ENCODE measurements around the gene NEUROD4. TPM values are rescaled to one million over a fixed set of nuclear protein-coding genes. Genes with fewer than 3 reads are reported as not detected.
"Not testable (repeated sequence)": the region's sequence is repeated elsewhere in the genome, so short reads cannot be mapped to it uniquely, and the experiment has no call there.

The NEUROD4 gene
- total RNA-seq, 1 donor: not detected

DNA sequence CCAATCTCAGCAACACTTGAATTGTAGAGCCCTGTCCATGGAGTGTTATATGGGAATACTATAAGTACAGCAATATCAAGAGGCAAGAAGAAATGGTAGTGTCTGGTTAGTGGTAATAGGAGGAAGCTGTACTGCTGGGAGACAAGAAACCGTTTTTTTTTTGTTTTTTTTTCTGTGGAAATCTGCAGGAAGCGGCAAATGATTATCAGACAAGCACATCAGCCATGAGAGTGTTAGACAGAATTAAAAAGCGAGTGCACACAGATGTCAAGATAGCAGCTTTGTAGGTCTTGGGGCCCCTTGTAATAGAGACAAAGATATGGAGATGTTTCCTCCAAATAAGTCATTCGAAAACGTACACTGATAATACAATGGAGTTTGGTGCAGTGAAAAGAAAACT, 41.9 kb upstream of the NEUROD4 start:
- no peak overlapping the region for H3K4me3 ChIP-seq (ENCODE audit: low read depth, low read length)
- TF ChIP-seq, protein P1, sequence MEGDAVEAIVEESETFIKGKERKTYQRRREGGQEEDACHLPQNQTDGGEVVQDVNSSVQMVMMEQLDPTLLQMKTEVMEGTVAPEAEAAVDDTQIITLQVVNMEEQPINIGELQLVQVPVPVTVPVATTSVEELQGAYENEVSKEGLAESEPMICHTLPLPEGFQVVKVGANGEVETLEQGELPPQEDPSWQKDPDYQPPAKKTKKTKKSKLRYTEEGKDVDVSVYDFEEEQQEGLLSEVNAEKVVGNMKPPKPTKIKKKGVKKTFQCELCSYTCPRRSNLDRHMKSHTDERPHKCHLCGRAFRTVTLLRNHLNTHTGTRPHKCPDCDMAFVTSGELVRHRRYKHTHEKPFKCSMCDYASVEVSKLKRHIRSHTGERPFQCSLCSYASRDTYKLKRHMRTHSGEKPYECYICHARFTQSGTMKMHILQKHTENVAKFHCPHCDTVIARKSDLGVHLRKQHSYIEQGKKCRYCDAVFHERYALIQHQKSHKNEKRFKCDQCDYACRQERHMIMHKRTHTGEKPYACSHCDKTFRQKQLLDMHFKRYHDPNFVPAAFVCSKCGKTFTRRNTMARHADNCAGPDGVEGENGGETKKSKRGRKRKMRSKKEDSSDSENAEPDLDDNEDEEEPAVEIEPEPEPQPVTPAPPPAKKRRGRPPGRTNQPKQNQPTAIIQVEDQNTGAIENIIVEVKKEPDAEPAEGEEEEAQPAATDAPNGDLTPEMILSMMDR (IDR thresholded peaks at IDR 0.05; ENCODE audit: insufficient read depth, low read depth, low read length): no peak
- DNase-seq (ENCODE audit: low read depth): no peak

DNA sequence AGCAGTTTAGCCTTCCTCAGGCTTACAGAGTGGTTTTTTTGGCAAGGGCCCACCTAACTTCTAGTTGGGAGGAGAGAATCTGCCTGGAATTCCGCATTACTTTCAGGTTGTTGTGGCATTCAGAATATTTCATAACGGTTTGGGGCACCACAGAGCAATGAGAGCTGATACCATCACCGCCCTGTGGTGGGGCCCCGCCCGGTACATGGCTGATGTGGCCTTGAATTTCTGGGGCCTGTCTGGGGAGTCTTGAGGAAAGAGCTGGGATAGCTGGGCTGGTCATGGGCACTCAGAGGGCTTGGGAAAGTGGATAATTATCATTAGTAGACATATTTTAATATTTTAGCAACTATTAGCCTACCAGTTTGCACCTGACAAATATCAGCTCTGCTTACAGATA, 39.4 kb upstream of the NEUROD4 start:
- TF ChIP-seq, protein P1 (IDR thresholded peaks at IDR 0.05; ENCODE audit: insufficient read depth, low read depth, low read length): no peak
- no peak for DNase-seq (ENCODE audit: low read depth)
- no peak overlapping the region for H3K4me3 ChIP-seq (ENCODE audit: low read depth, low read length)

DNA sequence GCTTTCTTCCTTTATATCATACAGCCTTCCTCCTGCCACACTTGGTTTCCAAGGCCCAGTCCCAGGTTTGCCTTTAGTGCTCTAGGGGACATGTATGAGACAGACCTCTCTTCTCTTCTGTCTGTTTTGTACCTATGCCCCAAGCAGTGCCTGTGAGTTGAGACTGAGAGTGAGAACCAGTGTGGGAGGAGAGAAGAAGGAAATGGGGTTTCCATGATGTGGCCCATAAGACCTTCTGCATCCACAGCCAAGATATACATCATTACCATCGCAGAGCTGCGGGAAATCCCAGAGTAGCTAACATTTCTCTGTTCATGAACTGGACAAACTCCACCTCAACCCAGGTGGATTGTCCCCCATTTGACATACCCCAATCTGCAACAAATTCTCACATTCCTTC, 38.0 kb upstream of the NEUROD4 start:
- H3K4me3 ChIP-seq (ENCODE audit: low read depth, low read length): no peak overlapping the region
- TF ChIP-seq, protein P1 (IDR thresholded peaks at IDR 0.05; ENCODE audit: insufficient read depth, low read depth, low read length): no peak
- no peak for DNase-seq (ENCODE audit: low read depth)

DNA sequence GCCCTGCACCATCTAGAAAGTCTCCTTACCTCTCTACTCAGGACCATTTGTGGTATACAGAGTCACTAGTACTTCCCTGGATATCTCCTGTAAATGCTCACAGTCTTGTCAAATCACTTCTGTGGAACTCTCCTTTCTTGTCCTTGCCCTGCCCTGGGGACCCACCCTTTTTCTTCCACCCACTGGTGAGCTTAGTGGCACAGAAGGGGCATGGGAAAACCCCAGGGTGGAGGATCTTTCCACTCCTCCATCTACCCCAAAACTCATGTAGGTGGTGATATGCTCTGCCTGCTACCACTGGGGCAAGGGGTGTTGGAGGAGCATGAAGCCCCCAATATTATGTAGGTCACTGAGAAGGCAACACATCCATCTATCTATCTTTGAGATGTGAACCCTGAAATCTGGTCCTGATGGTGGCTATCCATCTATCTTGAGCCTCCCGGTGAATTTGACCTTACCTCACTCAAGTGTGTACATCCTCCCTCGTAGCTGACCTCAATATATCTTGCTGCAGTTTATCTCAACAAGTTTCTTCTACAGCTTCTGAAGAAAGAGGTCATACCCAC, 36.2 kb upstream of the NEUROD4 start:
- no peak for DNase-seq (ENCODE audit: low read depth)
- TF ChIP-seq, protein P1 (IDR thresholded peaks at IDR 0.05; ENCODE audit: insufficient read depth, low read depth, low read length): no peak
- H3K4me3 ChIP-seq (ENCODE audit: low read depth, low read length): no peak overlapping the region

DNA sequence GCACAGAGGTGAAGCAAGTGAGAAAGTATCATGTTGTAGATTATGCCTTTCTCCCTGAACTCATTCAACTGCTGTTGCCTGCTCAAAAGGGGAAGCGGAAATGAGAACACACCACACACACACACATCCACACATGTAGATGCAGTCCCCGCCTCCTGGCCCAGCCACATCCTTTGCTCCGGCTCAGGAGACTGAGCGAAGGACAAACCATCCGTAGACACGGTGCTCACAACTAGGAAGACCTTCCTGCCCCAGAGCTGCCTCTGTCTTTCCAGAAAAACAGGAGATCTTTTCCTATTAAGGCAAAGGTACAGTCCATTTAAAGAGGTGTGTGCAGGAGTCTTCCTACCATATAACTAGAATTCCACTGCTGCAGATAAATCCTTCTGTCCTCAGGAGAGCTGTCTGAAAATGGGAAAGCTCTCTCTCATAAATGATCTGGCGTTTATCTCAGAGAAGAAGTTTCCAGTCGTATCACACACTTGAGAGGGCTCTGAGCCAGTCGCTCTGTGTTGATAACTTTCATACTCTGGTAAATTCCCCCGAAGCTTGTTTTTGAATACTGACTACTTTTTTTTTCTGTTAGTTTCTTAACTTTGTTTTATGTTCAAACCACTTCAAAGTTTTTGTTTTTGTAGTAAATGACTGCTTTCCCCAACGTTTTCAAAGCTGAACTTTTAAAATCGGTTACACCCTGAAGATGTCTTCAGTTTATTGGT, 35.0 kb upstream of the NEUROD4 start, which contains the start of gene TESPA1:
TESPA1 (minus strand) TSS at position 105 of the 719 bp plus-strand sequence. CDS start 10,200 bp downstream, outside the sequence.
- DNase-seq (ENCODE audit: low read depth): no peak
- TF ChIP-seq, protein P1 (IDR thresholded peaks at IDR 0.05; ENCODE audit: insufficient read depth, low read depth, low read length): no peak
- no peak within 1 kb of the TSS for H3K4me3 ChIP-seq (ENCODE audit: low read depth, low read length)

DNA sequence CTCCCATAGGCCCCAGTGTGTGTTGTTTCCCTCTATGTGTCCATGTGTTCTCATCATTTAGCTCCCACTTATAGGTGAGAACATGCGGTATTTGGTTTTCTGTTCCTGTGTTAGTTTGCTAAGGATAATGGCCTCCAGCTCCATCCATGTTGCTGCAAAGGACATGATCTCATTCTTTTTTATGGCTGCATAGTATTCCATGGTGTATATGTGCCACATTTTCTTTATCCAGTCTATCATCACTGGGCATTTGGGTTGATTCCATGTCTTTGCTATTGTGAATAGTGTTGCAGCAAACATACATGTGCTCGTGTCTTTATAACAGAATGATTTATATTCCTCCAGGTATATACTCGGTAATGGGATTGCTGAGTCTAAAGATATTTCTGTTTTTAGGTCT, 33.0 kb upstream of the NEUROD4 start:
- DNase-seq (ENCODE audit: low read depth); H3K4me3 ChIP-seq (ENCODE audit: low read depth, low read length): not testable (repeated sequence)

DNA sequence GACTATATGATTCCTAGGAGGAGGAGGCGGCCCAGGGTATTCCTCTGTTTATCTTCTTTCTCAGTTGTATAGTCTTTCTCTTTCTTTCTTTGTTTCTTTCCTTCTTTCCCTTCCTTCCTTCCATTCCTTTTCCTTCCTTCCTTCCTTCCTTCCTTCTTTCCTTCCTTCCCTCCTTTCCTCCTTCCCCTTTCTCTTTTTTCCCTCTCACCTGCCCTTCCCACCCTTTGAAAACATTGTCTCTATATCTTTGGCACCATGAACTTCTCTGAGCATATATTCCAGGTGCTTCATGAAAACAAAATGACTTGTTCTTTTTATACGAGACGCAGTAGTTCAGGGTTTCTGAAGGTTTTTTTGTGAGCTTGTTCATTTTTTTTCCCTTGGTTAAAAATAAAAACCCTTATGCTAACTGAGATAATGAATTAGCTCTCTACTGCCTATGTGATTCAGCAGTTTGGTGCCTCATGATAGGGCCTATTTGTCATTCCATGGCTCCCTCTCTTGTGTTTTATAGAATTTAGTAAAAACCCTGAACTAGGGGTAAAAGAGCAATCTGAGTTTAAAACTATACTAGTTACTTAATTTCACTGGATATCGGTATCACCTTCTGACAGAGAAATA, 32.1 kb upstream of the NEUROD4 start:
- TF ChIP-seq, protein P1 (IDR thresholded peaks at IDR 0.05; ENCODE audit: insufficient read depth, low read depth, low read length): no peak
- no peak for DNase-seq (ENCODE audit: low read depth)
- no peak overlapping the region for H3K4me3 ChIP-seq (ENCODE audit: low read depth, low read length)

Measured in fibroblast of villous mesenchyme (primary cell).